A549 (cell line): ENCODE results near the gene ACKR2.

Experiments
- GATA3 ChIP-seq: IDR thresholded peaks from 2 replicates; pipeline ENCODE4 v1.6.1; 2012; ENCODE audit warnings: borderline replicate concordance
- MAFK ChIP-seq: fragments of 450-650 bp; IDR thresholded peaks from 2 replicates; pipeline ENCODE4 v1.6.1; 2014; ENCODE audit not compliant: partially characterized antibody
- PBX3 ChIP-seq: IDR thresholded peaks from 2 replicates; pipeline ENCODE4 v1.6.1; 2012
- POLR2A ChIP-seq: IDR thresholded peaks from 2 replicates; pipeline ENCODE4 v1.6.1; 2012; ENCODE audit warnings: mild to moderate bottlenecking, low read length
- POLR2AphosphoS2 ChIP-seq: conservative IDR thresholded peaks from 2 replicates; pipeline ENCODE4 v1.6.1; 2012; ENCODE audit warnings: low read length, improper control_type of control experiment, inconsistent platforms
- RCOR1 ChIP-seq: fragments of 150-350 bp; IDR thresholded peaks from 2 replicates; pipeline ENCODE4 v1.6.1; 2014; ENCODE audit warnings: antibody characterized with exemption, low read length, low read depth
- RFX5 ChIP-seq: fragments of 450-650 bp; IDR thresholded peaks from 2 replicates; pipeline ENCODE4 v1.7.1; 2014; ENCODE audit warnings: antibody characterized with exemption, mild to moderate bottlenecking, moderate library complexity
- TF ChIP-seq, protein P1 (sequence below): fragments of >200 bp; sonication (Bioruptor Twin); formaldehyde crosslinking; IDR thresholded peaks from 3 replicates; pipeline ENCODE4 v1.5.1; 2016

DNA sequence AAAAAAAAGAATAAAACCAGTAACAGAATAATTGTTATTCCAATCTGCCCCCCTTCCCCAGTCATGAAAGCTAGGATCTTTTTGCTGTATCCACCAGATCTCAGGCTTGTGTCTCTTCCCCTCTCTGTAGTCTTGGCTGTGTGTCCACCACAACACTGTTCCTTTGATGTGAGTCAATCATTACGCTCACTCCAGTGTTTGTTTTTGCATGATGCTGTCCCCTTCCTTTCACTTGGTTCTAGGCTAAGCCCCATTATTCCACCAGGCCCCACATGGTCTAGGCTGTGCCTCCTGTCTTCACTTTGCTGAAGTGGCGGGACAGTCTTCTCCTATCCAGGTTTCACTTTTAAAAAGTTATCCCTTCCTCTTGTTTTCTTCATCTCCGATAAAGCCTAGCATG is 13.6 kb downstream of the ACKR2 start:
- TF ChIP-seq, protein P1, sequence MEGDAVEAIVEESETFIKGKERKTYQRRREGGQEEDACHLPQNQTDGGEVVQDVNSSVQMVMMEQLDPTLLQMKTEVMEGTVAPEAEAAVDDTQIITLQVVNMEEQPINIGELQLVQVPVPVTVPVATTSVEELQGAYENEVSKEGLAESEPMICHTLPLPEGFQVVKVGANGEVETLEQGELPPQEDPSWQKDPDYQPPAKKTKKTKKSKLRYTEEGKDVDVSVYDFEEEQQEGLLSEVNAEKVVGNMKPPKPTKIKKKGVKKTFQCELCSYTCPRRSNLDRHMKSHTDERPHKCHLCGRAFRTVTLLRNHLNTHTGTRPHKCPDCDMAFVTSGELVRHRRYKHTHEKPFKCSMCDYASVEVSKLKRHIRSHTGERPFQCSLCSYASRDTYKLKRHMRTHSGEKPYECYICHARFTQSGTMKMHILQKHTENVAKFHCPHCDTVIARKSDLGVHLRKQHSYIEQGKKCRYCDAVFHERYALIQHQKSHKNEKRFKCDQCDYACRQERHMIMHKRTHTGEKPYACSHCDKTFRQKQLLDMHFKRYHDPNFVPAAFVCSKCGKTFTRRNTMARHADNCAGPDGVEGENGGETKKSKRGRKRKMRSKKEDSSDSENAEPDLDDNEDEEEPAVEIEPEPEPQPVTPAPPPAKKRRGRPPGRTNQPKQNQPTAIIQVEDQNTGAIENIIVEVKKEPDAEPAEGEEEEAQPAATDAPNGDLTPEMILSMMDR = no peak
- TF ChIP-seq RFX5 (no peak), MAFK (no peak), PBX3 (no peak), POLR2A (no peak), POLR2AphosphoS2 (no peak), RCOR1 (no peak), GATA3 (no peak)
